H9 (cell line): Measurements from ENCODE around the gene TNFRSF1B. TPM values are rescaled to one million over a fixed set of nuclear protein-coding genes. Genes with fewer than 3 reads are reported as not detected.

Experiments used
- DNase-seq: peaks from one replicate; pipeline ENCODE4 v3.0.0-alpha.2; 2017
- H2AFZ ChIP-seq: one replicate; pipeline ENCODE4 v1.6.1; 2013; ENCODE audit warnings: mild to moderate bottlenecking, low read length, control low read depth, moderate library complexity
- H2AK5ac ChIP-seq: 2 replicates; pipeline ENCODE4 v1.6.1; 2013; ENCODE audit warnings: low read length, control low read depth, mixed read lengths; ENCODE audit not compliant: insufficient read length
- H2BK120ac ChIP-seq: one replicate; pipeline ENCODE4 v1.6.1; 2013; ENCODE audit warnings: low read depth, mild to moderate bottlenecking, low read length, control low read depth, inconsistent platforms; ENCODE audit not compliant: poor library complexity, severe bottlenecking
- H2BK12ac ChIP-seq: 2 replicates; pipeline ENCODE4 v1.6.1; 2013; ENCODE audit warnings: low read length, control low read depth, mixed read lengths, low read depth; ENCODE audit not compliant: insufficient read length
- H2BK15ac ChIP-seq: 2 replicates; pipeline ENCODE4 v1.6.1; 2013; ENCODE audit warnings: low read depth, low read length, control low read depth
- H2BK20ac ChIP-seq: one replicate; pipeline ENCODE4 v1.6.1; 2013; ENCODE audit warnings: low read depth, mild to moderate bottlenecking, low read length, control low read depth, inconsistent platforms; ENCODE audit not compliant: poor library complexity, severe bottlenecking
- H2BK5ac ChIP-seq: 2 replicates; pipeline ENCODE4 v1.6.1; 2013; ENCODE audit warnings: low read length, control low read depth, mixed read lengths; ENCODE audit not compliant: insufficient read length
- H3K14ac ChIP-seq: 2 replicates; pipeline ENCODE4 v1.6.1; 2013; ENCODE audit warnings: low read length, control low read depth; ENCODE audit not compliant: insufficient read depth
- H3K18ac ChIP-seq: 2 replicates; pipeline ENCODE4 v1.6.1; 2013; ENCODE audit warnings: low read depth, mild to moderate bottlenecking, mixed read lengths, low read length, control low read depth; ENCODE audit not compliant: insufficient read length
- H3K23ac ChIP-seq: 2 replicates; pipeline ENCODE4 v1.6.1; 2013; ENCODE audit warnings: low read length, control low read depth, mixed read lengths, low read depth; ENCODE audit not compliant: insufficient read length
- H3K23me2 ChIP-seq: 2 replicates; pipeline ENCODE4 v1.6.1; 2013; ENCODE audit warnings: low read depth, mild to moderate bottlenecking, mixed read lengths, low read length, control low read depth; ENCODE audit not compliant: insufficient read length, poor library complexity, severe bottlenecking
- H3K27ac ChIP-seq: 2 replicates; pipeline ENCODE4 v1.5.1; 2013; ENCODE audit warnings: low read length, control low read depth, mixed read lengths, low read depth; ENCODE audit not compliant: insufficient read length
- H3K27me3 ChIP-seq: 2 replicates; pipeline ENCODE4 v1.6.1; 2013; ENCODE audit warnings: low read length, control low read depth, inconsistent platforms; ENCODE audit not compliant: insufficient read depth
- H3K4ac ChIP-seq: 2 replicates; pipeline ENCODE4 v1.6.1; 2013; ENCODE audit warnings: low read depth, mild to moderate bottlenecking, control low read depth, inconsistent platforms, low read length, moderate library complexity
- H3K4me1 ChIP-seq: 2 replicates; pipeline ENCODE4 v1.6.1; 2013; ENCODE audit warnings: low read length, control low read depth, inconsistent platforms; ENCODE audit not compliant: insufficient read depth
- H3K4me2 ChIP-seq: 2 replicates; pipeline ENCODE4 v1.6.1; 2013; ENCODE audit warnings: low read length, control low read depth, mixed read lengths; ENCODE audit not compliant: insufficient read length, insufficient read depth
- H3K56ac ChIP-seq: 2 replicates; pipeline ENCODE4 v1.6.1; 2013; ENCODE audit warnings: low read depth, mild to moderate bottlenecking, mixed read lengths, low read length, control low read depth; ENCODE audit not compliant: insufficient read length
- H3K79me1 ChIP-seq: 2 replicates; pipeline ENCODE4 v1.6.1; 2013; ENCODE audit warnings: low read depth, mild to moderate bottlenecking, moderate library complexity, low read length, control low read depth, inconsistent platforms; ENCODE audit not compliant: insufficient read depth, poor library complexity, severe bottlenecking
- H3K79me2 ChIP-seq: 2 replicates; pipeline ENCODE4 v1.6.1; 2013; ENCODE audit warnings: low read length, control low read depth, inconsistent platforms; ENCODE audit not compliant: insufficient read depth
- H3K9ac ChIP-seq: 2 replicates; pipeline ENCODE4 v1.6.1; 2013; ENCODE audit warnings: low read length, control low read depth, mixed read lengths; ENCODE audit not compliant: insufficient read length; ENCODE audit errors: extremely low read depth
- H3K9me3 ChIP-seq: one replicate; pipeline ENCODE4 v1.6.1; 2013; ENCODE audit warnings: low read depth, low read length, inconsistent platforms; ENCODE audit not compliant: control insufficient read depth
- H3T11ph ChIP-seq: one replicate; pipeline ENCODE4 v1.6.1; 2013; ENCODE audit warnings: mild to moderate bottlenecking, low read length, control low read depth, inconsistent platforms
- H4K20me1 ChIP-seq: one replicate; pipeline ENCODE4 v1.6.1; 2013; ENCODE audit not compliant: control insufficient read depth, insufficient read length, insufficient read depth
- H4K5ac ChIP-seq: 2 replicates; pipeline ENCODE4 v1.6.1; 2013; ENCODE audit warnings: low read depth, mild to moderate bottlenecking, mixed read lengths, low read length, control low read depth; ENCODE audit not compliant: insufficient read length
- H4K8ac ChIP-seq: replicated peaks from 2 replicates; pipeline ENCODE4 v1.6.1; 2013; ENCODE audit warnings: low read length, control low read depth, mixed read lengths, low read depth; ENCODE audit not compliant: insufficient read length
- H4K91ac ChIP-seq: 2 replicates; pipeline ENCODE4 v1.6.1; 2013; ENCODE audit warnings: low read depth, mild to moderate bottlenecking, moderate library complexity, mixed read lengths, low read length, control low read depth; ENCODE audit not compliant: insufficient read length
- H3K27ac Mint-ChIP-seq, 3 experiments: 2 replicates in 2 of 3; 3 replicates in 1 of 3; pipeline ENCODE4 v1.8.0; 2020 to 2021; ENCODE audit warnings: mixed read lengths in 3 of 3, mild to moderate bottlenecking in 1 of 3, moderate library complexity in 1 of 3
- H3K27me3 Mint-ChIP-seq: 2 replicates; pipeline ENCODE4 v1.8.0; 2021; ENCODE audit warnings: low read depth, mild to moderate bottlenecking, moderate library complexity, mixed read lengths
- H3K36me3 Mint-ChIP-seq, 3 experiments: 2 replicates in 2 of 3; 3 replicates in 1 of 3; pipeline ENCODE4 v1.8.0; 2020 to 2021; ENCODE audit warnings: low read depth in 3 of 3, mixed read lengths in 3 of 3; ENCODE audit not compliant: insufficient read depth in 1 of 3
- H3K4me1 Mint-ChIP-seq, 2 experiments: 2 replicates each; pipeline ENCODE4 v1.8.0; 2020; ENCODE audit warnings: mixed read lengths in 2 of 2
- H3K4me3 Mint-ChIP-seq, 2 experiments: 2 replicates in 1 of 2; 3 replicates in 1 of 2; pipeline ENCODE4 v1.8.0; 2020 to 2021; ENCODE audit warnings: mild to moderate bottlenecking in 2 of 2, mixed read lengths in 2 of 2, moderate library complexity in 1 of 2
- H3K9me3 Mint-ChIP-seq, 2 experiments: 2 replicates in 1 of 2; 3 replicates in 1 of 2; pipeline ENCODE4 v1.8.0; 2020; ENCODE audit warnings: mild to moderate bottlenecking in 2 of 2, mixed read lengths in 2 of 2, moderate library complexity in 1 of 2
- WGBS: extraction: QIAGEN DNeasy Blood & Tissue Kit; methylation state at CpG from one replicate; pipeline ENCODE4 v1.1.7; 2013; ENCODE audit warnings: missing lambda C conversion rate, low lambda C conversion rate, mixed read lengths; ENCODE audit not compliant: insufficient read length; ENCODE audit errors: extremely low coverage; 5-methylcytosine and 5-hydroxymethylcytosine counted together
- total RNA-seq: library from RNA; stranded (reverse); gene quantifications from 2 replicates; pipeline ENCODE4 v1.2.1, GENCODE V29; 2021
- TF ChIP-seq, protein P1 (sequence below): fragments of 200-600 bp; sonication (generic); conservative IDR thresholded peaks from 3 replicates; pipeline ENCODE4 v1.8.0; 2021; ENCODE audit warnings: antibody characterized with exemption, mild to moderate bottlenecking

Gene TNFRSF1B
- total RNA-seq, 1 experiment from 2014 or later = 0.57 TPM

DNA sequence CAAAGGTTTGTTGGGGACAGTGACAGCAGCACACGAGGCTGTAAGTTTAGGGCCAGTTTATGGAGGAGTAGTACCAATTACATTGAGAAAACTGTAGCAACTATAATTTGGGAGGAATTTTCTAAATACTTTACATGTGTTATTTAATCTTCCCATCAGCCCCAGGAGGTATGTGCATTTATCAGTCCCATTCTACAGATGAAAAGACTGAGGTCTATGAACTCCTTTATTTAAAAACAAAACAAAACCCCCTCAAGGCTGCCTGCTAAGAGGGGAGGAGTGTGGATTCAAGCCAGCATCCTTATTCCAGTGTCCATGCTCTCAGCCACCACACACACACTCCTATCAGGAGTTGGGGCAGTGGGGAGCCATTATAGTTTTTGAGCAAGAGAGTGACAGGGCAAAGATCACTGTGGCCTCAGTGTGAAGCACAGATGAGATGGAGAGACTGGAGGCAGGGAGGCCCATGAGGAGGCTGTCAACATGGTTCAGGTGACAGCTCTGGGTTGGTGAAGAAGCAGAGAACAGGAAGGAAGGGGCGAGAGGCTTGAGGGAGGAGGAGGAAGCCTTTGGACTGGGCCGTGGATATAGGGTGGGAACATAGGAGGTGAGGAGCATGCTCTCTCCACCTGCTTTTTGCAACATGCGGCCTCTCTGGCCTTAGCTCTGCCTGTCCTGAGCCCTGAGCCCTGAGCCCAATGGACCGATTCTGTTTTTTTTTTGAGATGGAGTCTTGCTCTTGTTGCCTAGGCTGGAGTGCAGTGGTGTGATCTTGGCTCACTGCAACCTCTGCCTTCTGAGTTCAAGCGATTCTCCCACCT lies 9.7 kb downstream of the TNFRSF1B start:
- Mint-ChIP-seq H3K36me3 (no peaks in the 10 kb centered on the region), H3K4me1 (peaks cover 19 to 28% of the 10 kb centered on the region in 2 experiments), H3K9me3 (no peaks in the 10 kb centered on the region; a peak in 2 of 5 replicates), H3K27me3 (peaks cover 3% of the 10 kb centered on the region; the same call in 1 of the 2 replicates), H3K4me3 (no peak overlapping the region; a peak in 1 of 5 replicates), H3K27ac (no peak overlapping the region)
- no peak overlapping the region for H2BK15ac ChIP-seq
- no peak overlapping the region for H3K4me2 ChIP-seq
- no peaks in the 10 kb centered on the region for H4K20me1 ChIP-seq
- TF ChIP-seq, protein P1, sequence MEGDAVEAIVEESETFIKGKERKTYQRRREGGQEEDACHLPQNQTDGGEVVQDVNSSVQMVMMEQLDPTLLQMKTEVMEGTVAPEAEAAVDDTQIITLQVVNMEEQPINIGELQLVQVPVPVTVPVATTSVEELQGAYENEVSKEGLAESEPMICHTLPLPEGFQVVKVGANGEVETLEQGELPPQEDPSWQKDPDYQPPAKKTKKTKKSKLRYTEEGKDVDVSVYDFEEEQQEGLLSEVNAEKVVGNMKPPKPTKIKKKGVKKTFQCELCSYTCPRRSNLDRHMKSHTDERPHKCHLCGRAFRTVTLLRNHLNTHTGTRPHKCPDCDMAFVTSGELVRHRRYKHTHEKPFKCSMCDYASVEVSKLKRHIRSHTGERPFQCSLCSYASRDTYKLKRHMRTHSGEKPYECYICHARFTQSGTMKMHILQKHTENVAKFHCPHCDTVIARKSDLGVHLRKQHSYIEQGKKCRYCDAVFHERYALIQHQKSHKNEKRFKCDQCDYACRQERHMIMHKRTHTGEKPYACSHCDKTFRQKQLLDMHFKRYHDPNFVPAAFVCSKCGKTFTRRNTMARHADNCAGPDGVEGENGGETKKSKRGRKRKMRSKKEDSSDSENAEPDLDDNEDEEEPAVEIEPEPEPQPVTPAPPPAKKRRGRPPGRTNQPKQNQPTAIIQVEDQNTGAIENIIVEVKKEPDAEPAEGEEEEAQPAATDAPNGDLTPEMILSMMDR = no peak
- H4K5ac ChIP-seq = no peak overlapping the region
- no peak overlapping the region for H3K27ac ChIP-seq
- no peaks in the 10 kb centered on the region for H3K79me2 ChIP-seq
- H3K18ac ChIP-seq = no peak overlapping the region
- DNase-seq = no peak
- no peak overlapping the region for H2AK5ac ChIP-seq
- H2BK120ac ChIP-seq = no peak overlapping the region
- H3K4ac ChIP-seq = no peak overlapping the region
- no peak overlapping the region for H2BK5ac ChIP-seq
- no peak overlapping the region for H3K56ac ChIP-seq
- no peak overlapping the region for H3K9ac ChIP-seq
- no peak overlapping the region for H2BK20ac ChIP-seq
- H3T11ph ChIP-seq = no peak overlapping the region
- no CpG with 5 or more reads among the region's 6 CpGs for WGBS
- H4K91ac ChIP-seq = no peak overlapping the region
- H3K9me3 ChIP-seq = no peaks in the 10 kb centered on the region
- H3K23ac ChIP-seq = no peak overlapping the region
- H3K79me1 ChIP-seq = no peaks in the 10 kb centered on the region
- H3K14ac ChIP-seq = no peak overlapping the region
- H3K4me1 ChIP-seq = no peaks in the 10 kb centered on the region; the same call in 1 of the 2 replicates
- no peak overlapping the region for H2AFZ ChIP-seq
- no peaks in the 10 kb centered on the region for H3K27me3 ChIP-seq
- H4K8ac ChIP-seq = no peak overlapping the region
- H2BK12ac ChIP-seq = no peak overlapping the region
- no peaks in the 10 kb centered on the region for H3K23me2 ChIP-seq
